GM20431 (cell line): ENCODE measurements around the gene POLG.

Experiments used
- in situ Hi-C: fragments of 300-500 bp; cut with MseI, MboI; formaldehyde crosslinking; loops from one replicate; pipeline ENCODE4 v1.15.0; 2020; ENCODE audit warnings: low sequenced_read_pairs; ENCODE audit not compliant: unreplicated experiment

POLG gene

DNA sequence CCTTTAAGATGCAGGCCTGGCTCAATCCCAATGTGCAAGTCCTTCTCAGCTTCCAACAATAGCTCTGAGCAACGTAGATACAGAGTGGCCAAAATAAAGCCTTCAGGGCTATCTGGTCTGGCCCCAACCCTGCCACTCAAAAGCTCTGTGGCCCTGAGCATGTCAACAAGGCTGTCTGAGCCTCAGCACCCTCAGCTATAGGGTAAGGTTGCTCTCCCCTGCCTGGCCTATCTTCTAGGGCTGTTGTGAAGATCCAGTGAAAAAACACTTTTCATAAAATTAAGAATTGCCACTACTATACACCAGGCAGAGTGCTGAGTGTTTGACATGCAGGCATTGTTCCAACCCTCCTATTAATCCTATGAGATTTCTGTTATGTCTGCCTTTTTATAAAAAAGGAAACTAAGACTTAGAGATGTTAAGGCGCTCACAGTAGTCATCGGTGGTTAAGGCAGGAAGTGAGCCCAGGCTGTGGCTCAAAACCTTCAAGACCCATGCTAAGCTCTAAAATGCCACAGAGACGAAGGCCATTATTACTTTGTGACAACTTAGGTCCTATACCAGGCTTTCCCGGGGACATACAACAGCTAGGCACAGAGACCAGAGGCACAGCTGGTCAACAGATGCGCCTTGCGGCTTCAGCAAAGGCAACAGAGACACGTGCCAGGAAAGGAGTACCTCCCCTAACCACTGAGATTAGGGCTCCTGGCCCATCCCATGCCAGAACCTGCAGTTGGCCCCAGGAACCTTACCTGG, 5.1 kb downstream of the POLG start:
- in situ Hi-C loops: no loop called here

DNA sequence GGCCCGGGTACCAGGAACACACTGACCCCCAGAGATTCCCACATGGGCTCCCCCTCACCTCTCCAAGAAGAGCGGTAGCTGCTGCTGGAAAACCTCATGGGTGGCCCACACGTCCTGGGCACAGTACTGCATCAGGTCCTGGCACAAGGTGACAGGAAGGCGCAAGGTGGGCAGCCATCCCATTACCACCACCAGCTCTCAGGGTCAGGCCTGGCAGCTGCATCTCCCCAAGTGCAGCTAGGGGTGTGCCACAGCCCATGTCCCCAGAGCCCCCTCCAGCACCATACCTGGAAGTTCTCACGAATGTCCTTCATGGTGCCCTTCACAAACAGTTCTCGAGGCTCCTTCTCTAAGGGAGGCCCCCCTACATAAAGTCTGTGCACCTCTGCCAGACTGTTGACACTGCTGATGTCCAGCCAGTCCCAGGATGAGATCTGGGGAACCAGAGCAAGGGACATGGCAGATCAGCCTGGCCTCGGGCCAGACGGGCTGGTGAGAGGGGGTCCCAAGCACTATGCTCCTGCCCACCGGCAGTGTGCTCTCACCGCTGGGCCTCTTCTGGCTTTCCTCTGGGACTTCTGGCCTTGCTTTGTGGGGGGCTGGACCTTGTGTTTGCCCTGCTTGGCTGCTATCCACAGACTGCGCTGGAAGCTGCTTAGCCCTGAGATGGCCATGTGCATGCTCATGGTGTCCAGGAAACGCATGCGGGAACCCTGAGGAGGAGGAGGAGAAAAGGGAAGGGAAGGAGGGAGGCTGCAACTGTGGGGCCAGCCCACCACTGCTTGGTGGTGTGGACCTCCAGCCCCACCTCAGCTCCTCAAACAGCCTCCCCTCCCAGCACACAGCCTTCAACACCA, 6.0 kb downstream of the POLG start:
- in situ Hi-C loops: no loop called here

DNA sequence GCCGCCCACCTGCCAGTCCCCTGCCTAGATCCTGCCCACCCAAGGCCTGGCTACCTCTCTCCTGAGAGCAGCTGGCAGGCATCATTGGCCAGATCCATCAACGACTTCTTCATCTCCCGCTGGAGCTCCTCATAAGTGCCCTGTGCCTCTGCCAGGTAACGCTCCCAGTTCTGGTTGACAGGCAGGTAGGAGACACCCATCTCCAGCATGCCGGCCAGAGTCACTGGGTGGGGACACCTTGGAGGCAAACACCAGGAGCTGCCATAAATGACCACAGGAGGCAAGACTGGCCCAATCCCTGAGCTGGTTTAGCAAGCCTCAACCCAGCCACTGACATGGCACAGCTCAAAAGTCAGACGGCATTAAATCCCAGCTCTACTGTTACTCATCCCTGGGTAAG, 7.5 kb downstream of the POLG start:
- in situ Hi-C loops: no loop called here

DNA sequence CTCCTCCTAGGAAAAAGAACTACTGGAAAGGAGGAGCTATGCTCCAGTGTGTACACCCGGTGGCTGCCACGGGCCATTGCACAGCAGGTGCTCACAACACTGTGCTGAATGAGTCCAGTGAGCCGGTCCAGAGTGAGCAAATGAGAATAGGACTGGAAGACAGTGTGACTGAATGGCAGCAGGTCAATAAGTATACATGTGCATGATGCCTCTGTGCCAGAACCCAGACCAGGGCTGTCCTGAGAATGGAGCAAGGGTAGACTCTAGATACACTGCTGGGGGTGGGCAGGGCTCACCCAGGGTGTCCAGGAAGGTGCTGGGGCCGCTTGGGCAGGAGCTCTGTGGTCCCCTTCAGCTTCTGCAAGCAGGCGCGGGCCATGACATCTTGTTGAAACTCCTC, 8.3 kb downstream of the POLG start:
- in situ Hi-C loops: no loop called here

GRCh38 chr15:89325039-89325803, 9.4 kb downstream of the POLG start:
- in situ Hi-C loops: no loop called here

- in situ Hi-C loops: no loop called here
Observed at GRCh38 chr15:89323825-89324224, 10.8 kb downstream of the POLG start.

- in situ Hi-C loops: no loop called here
Observed at GRCh38 chr15:89322822-89323221, 11.8 kb downstream of the POLG start.

GRCh38 chr15:89321521-89322410, 12.9 kb downstream of the POLG start:
- in situ Hi-C loops: no loop called here

DNA sequence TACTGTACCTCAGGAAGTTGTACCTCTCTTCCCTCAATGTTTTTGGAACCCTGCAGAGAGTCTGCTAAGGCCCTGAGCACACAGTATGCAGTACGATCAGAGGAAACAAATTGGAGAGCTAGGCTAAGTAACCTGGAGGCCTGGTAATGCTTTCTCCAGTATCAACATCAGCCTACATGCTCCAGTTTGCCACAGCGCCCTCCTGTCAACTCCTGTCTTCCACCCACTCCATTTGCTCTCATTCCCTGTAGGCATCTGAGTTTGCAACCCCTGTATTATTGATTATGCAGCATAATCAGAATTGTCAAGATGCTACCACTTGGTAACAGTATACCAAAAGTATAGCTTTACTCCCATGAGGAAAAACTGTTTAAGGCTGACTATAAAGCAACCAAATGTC, 14.4 kb downstream of the POLG start:
- in situ Hi-C loops: no loop called here

DNA sequence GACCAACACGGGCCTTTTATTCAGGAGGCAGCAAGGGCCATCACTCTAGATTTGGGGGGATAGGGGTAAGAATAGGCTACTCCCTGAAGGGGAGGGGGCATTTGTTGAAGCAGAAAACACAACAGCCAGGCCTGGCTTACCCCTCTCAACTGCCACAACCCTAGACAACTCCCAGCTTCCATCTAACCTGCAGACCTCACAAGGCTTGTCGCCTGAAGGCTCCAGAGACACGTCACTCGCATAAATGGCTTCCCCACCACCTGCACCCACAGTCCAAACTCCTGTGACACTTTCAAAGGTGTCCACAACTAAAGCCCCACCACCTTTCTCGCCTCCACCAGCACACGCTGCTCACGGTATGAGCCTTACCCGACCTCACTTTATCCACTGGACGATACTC, 14.9 kb downstream of the POLG start:
- in situ Hi-C loops: no loop called here

GRCh38 chr15:89317186-89317720, 17.4 kb downstream of the POLG start:
- in situ Hi-C loops: no loop called here

DNA sequence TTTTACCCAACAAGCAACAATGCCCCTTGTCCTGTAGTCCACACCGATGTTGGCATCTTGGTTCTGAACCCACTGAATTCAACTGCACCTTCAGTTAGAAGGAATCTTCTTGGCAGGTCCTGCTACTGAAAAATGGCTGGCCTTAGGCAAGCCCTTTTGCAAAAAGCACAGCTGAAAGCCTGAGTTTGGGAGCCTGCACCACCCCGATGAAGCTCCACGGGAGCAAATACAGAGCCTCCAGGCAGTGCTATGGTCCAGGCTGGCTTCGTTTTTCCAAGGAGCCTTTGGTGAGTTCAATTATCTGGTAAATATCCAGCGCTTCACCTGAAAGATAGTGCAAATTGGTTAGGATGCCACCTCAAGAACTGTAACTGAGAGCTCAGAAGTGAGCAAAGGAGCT, 18.1 kb downstream of the POLG start:
- in situ Hi-C loops: no loop called here

DNA sequence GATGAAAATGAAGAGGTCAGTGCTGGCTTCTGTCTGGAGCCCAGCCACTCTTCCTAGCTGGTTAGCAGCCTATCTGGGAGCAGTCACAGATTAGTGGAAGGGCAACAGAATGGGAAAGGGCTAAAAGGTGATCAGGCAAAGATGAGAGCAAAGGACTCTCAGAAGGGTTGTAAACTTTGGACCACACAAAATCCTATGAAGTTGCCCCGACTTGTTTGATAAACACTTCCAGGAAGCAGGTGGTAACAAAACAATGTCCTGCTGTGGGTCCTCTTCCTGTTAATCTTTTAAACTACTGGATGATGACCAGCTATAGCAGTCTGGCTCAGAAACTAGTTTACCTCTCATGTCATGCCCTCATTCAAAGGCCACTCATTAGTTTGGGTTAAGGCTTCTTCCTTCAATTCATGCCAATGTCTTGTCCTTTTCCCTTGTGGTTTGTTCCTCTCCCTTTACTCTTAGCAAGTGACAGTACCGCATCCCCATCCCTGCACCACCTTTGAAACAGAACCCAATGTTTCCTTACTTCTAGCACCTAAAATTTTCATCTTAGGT, 19.2 kb downstream of the POLG start:
- in situ Hi-C loops: no loop called here

GRCh38 chr15:89309993-89310392, 24.6 kb downstream of the POLG start:
- in situ Hi-C loops: no loop called here

- in situ Hi-C loops: no loop called here
Observed at GRCh38 chr15:89308236-89308635, 26.4 kb downstream of the POLG start.

DNA sequence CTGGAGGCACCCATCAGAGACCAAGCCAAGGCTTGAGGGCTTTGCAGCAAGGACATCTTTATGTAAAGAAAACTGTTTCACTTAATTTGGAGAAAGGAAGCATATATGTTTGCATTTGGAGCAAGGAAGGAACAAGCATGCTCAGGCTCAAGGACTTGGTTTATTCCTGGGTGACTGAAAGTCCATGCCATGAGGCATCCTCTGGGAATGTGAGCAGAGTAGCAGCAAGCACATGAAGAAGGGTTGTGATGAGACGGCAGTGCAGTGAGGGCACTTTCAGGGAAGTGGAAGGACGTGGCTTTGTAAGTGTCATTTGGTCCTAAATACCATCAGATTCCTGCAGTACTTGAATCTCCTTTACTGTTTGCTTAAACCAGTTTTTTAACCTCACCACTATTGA, 26.8 kb downstream of the POLG start:
- in situ Hi-C loops: no loop called here

DNA sequence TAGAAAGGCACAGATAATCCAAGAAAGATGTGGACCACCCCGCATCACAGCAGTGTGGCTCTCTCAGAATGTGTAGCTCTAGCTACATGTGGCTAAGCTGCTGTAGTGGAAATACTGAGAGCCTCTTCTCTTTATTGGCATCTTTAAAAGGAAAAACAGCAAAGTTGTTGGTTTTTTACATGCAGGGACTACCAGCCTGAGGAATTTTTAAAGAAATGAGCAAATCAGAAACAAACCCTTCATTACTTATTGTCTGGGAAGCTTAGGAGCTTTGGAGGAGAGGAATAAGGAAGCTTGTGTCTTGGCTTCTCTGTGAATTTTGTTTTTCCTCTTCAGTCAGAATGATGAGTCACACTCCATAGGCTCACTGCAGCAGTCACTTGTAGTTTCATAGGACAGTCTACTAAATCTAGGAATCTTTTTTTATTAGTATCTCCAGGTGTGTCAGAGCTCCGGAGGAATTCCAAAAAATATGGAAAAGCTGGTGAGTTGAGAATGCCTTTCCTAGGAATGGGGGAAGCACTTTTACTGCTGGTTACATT, 27.5 kb downstream of the POLG start:
- in situ Hi-C loops: no loop called here

GRCh38 chr15:89305395-89305794, 29.2 kb downstream of the POLG start:
- in situ Hi-C loops: no loop called here

DNA sequence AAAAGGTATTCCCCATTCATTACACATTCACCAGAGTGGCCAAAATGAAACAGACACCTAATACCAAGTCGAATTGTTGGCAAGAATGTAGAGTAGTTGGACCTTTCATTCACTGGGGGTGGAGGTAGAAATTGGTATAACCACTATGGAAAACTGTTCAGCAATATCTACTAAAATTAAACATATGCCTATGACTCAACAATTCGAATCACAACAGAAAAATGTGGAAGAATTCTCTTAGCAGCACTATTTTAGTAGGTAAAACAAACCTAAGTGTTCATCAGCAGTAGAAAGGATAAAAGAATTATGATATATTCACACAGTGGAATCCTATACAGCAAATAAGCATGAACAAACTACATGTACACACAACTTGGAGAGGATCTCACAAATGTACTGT, 30.6 kb downstream of the POLG start:
- in situ Hi-C loops: no loop called here
